Retinal pigment epithelial cell (primary cell): ENCODE data around the gene USP9X.
"Not testable (repeated sequence)": the region's sequence is repeated elsewhere in the genome, so short reads cannot be mapped to it uniquely, and the experiment has no call there.

Experiments
- DNase-seq: peaks from one replicate; pipeline ENCODE4 v3.0.0-alpha.2; 2010; ENCODE audit warnings: low read depth
- H3K4me3 ChIP-seq: 2 replicates; pipeline ENCODE4 v1.5.1; 2011; ENCODE audit warnings: mild to moderate bottlenecking, low read length, control low read depth, moderate library complexity
- CTCF ChIP-seq: conservative IDR thresholded peaks from 2 replicates; pipeline ENCODE4 v1.5.1; 2011; ENCODE audit warnings: low read depth, low read length, control low read depth, inconsistent platforms

The USP9X gene

GRCh38 chrX:41047878-41048534, 37.2 kb upstream of the USP9X start:
- no peak overlapping the region for H3K4me3 ChIP-seq
- TF ChIP-seq CTCF = no peak
- DNase-seq = no peak

- no peak for TF ChIP-seq CTCF
- DNase-seq = no peak
- H3K4me3 ChIP-seq = no peak overlapping the region
These were observed 34.9 kb upstream of the USP9X start for GRCh38 chrX:41050359-41050758.

GRCh38 chrX:41051288-41051687, 34.0 kb upstream of the USP9X start:
- TF ChIP-seq CTCF = no peak
- H3K4me3 ChIP-seq = no peak overlapping the region
- DNase-seq = no peak

GRCh38 chrX:41055740-41056139, 29.5 kb upstream of the USP9X start:
- no peak overlapping the region for H3K4me3 ChIP-seq
- DNase-seq = peak; percentile 13
- no peak for TF ChIP-seq CTCF

- not testable (repeated sequence) for DNase-seq, H3K4me3 ChIP-seq
These were observed 22.0 kb upstream of the USP9X start for GRCh38 chrX:41063276-41063675.

- H3K4me3 ChIP-seq = no peak overlapping the region
- no peak for DNase-seq
- no peak for TF ChIP-seq CTCF
These were observed 21.2 kb upstream of the USP9X start for GRCh38 chrX:41064018-41064417.

- no peak for TF ChIP-seq CTCF
- no peak overlapping the region for H3K4me3 ChIP-seq
- DNase-seq = no peak
These were observed 18.9 kb upstream of the USP9X start for GRCh38 chrX:41066391-41066790.

- TF ChIP-seq CTCF = no peak
- no peak overlapping the region for H3K4me3 ChIP-seq
- no peak for DNase-seq
These were observed 18.3 kb upstream of the USP9X start for GRCh38 chrX:41066969-41067368.
